ENCODE data around the gene TMTC2. TPM values are rescaled to one million over a fixed set of nuclear protein-coding genes. Genes with fewer than 3 reads are reported as not detected.

TMTC2 gene
- total and polyA plus RNA-seq, 2 donors (not counting 3 experiments of a cell fraction or from before 2014, with no cell fraction given), result 4.1 to 7.8 TPM

DNA sequence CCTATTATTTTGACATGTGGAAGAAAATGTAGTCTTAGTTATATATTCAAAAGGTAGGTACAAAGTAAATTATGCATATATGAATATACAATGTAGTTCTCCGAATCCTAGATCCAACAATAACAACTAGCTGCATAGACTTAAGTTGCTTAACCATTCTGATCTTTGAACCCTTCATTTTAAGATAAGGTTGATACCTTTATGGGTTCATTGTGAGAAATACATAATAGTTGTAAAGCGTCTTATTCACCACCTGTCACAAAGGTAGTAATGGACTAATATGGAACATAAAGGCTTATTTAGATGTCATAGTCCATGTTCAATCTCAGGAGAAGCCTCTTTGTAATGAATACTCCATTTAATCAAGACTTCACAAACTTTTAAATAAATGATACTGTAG is 263.6 kb downstream of the TMTC2 start:
- no peak overlapping the region for H3K4me3 ChIP-seq (replicated peaks in 1 of 3; ENCODE audit: insufficient read depth in 1 of 3, low read depth in 1 of 3, low read length in 3 of 3)
- DNase-seq (ENCODE audit: low read depth, low spot score) (no peak), FAIRE-seq (no peak)
- H3K4me1 ChIP-seq (ENCODE audit: control insufficient read depth, extremely low read depth, insufficient read depth, low read length), result no peaks in the 10 kb centered on the region
- BruUV-seq (replicated peaks), result no TSS peak
- no peak overlapping the region for H3K4me2 ChIP-seq (ENCODE audit: insufficient read depth, low read length)
- ChIA-PET POLR2A (no interaction called here), CTCF (no interaction called here)
- no peaks in the 10 kb centered on the region for H3K9me3 ChIP-seq (replicated peaks; ENCODE audit: control insufficient read depth, insufficient read depth, low read length)
- TF ChIP-seq FOS (IDR thresholded peaks at IDR 0.05; ENCODE audit: borderline replicate concordance, insufficient read depth, low read length) (no peak), MAX (IDR thresholded peaks at IDR 0.05; ENCODE audit: insufficient read depth, insufficient read length) (no peak), GATA2 (IDR thresholded peaks at IDR 0.05; ENCODE audit: insufficient read depth, insufficient read length, low read depth, low read length) (no peak), JUN (IDR thresholded peaks at IDR 0.05; ENCODE audit: borderline replicate concordance, insufficient read depth, insufficient read length, low read depth) (no peak), POLR2A (IDR thresholded peaks at IDR 0.05; ENCODE audit: low read depth, low read length) (no peak), MYC (IDR thresholded peaks at IDR 0.05; ENCODE audit: low read depth, low read length) (no peak), POLR2AphosphoS5 (IDR thresholded peaks at IDR 0.05; ENCODE audit: insufficient read depth, low read depth, low read length) (no peak), EZH2 (IDR thresholded peaks at IDR 0.05; ENCODE audit: borderline replicate concordance, low read depth, low read length, severe bottlenecking) (no peak)
- TF ChIP-seq, protein P1, sequence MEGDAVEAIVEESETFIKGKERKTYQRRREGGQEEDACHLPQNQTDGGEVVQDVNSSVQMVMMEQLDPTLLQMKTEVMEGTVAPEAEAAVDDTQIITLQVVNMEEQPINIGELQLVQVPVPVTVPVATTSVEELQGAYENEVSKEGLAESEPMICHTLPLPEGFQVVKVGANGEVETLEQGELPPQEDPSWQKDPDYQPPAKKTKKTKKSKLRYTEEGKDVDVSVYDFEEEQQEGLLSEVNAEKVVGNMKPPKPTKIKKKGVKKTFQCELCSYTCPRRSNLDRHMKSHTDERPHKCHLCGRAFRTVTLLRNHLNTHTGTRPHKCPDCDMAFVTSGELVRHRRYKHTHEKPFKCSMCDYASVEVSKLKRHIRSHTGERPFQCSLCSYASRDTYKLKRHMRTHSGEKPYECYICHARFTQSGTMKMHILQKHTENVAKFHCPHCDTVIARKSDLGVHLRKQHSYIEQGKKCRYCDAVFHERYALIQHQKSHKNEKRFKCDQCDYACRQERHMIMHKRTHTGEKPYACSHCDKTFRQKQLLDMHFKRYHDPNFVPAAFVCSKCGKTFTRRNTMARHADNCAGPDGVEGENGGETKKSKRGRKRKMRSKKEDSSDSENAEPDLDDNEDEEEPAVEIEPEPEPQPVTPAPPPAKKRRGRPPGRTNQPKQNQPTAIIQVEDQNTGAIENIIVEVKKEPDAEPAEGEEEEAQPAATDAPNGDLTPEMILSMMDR (IDR thresholded peaks at IDR 0.05; ENCODE audit: extremely low read depth in 1 of 2, insufficient read depth in 1 of 2, low read depth in 1 of 2, low read length in 2 of 2), result no peak
- H3K79me2 ChIP-seq (ENCODE audit: control insufficient read depth, insufficient read depth, low read length), result no peaks in the 10 kb centered on the region
- intact Hi-C loops (cut with micrococcal nuclease), result no loop called here
- H3K27ac ChIP-seq (ENCODE audit: insufficient read depth, low read depth, low read length), result no peak overlapping the region
- dilution Hi-C loops (cut with MboI; ENCODE audit: extremely low pct_ligation_motif_present, low sequenced_read_pairs), result no loop called here
- H2AFZ ChIP-seq (ENCODE audit: low read depth, low read length), result no peak overlapping the region
- H3K36me3 ChIP-seq (ENCODE audit: control insufficient read depth in 2 of 2, extremely low read depth in 1 of 2, insufficient read depth in 2 of 2, low read length in 2 of 2), result no peaks in the 10 kb centered on the region
- no peaks in the 10 kb centered on the region for H3K27me3 ChIP-seq (ENCODE audit: control insufficient read depth in 2 of 2, insufficient read depth in 2 of 2, low read length in 2 of 2)
- no peak overlapping the region for H3K9ac ChIP-seq (replicated peaks; ENCODE audit: extremely low read depth, insufficient read depth, low read length)
- no peaks in the 10 kb centered on the region for H4K20me1 ChIP-seq (replicated peaks; ENCODE audit: control insufficient read depth, extremely low read depth, insufficient read depth, low read length)
- no peaks in the 10 kb centered on the region for H3K9me1 ChIP-seq (replicated peaks; ENCODE audit: control insufficient read depth, extremely low read depth, insufficient read depth, low read length)
